ENCODE measurements around the gene SCNN1B. TPM values are rescaled to one million over a fixed set of nuclear protein-coding genes. Genes with fewer than 3 reads are reported as not detected.

Gene SCNN1B
- total RNA-seq, 4 donors from 2014 or later, result 8.1 to 30.5 (median 11.9) TPM

DNA sequence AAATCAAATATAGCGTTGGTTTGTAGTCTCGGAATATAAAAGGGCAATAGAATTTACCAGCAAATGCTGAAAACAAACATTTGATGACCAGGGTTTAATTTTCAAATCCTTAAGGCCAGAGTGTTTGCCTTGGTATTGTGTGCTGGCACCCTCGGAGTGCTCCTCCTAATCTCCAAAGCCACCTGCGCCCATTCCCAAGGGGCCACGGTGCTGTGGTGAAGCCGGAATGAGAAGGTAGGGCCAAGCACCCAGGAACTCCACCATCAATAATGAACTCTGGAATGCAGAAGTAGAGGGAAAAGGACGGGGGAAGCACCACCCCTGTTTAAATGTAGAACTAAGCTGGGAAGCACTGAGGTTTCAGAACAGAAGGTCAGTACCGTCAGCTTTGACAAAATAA, 99.0 kb downstream of the SCNN1B start:
- peaks cover 11 to 19% of the 10 kb centered on the region in 2 donors for H3K36me3 ChIP-seq
- DNase-seq, result no peak
- intact Hi-C loops (cut with DNase I), result no loop called here

DNA sequence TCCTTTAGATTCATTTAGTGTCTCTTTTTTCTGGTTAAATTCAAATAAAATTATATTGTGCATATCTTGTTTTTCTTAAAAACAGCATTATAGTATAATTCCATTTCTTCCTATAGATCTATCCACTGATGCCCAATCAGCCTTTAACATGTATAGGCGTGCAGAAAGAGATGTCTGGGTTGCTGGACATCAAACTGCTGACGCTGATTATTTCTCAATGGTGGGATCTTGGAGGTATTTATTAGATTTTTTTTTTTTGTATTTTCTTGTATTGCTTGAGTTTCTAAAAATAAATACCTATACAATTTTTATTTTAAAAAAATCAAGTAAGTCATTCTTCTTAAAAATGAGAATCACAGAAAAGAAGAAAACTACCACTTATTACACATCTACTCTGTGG, 100.0 kb downstream of the SCNN1B start:
- 97 to 98% methylated on average over 2 of the region's 2 CpGs for WGBS, 2 donors
- Histone ChIP-seq H3K36me3 (peaks cover 11 to 19% of the 10 kb centered on the region in 2 donors), H3K4me3 (replicated peaks in 1 of 3) (no peak overlapping the region), H3K27me3 (no peaks in the 10 kb centered on the region), H3K4me1 (peaks cover 41 to 48% of the 10 kb centered on the region in 2 donors), H3K9me3 (no peaks in the 10 kb centered on the region), H3K27ac (no peak overlapping the region)
- intact Hi-C loops (cut with DNase I), result no loop called here
- no peak for DNase-seq
- TF ChIP-seq, protein P1, sequence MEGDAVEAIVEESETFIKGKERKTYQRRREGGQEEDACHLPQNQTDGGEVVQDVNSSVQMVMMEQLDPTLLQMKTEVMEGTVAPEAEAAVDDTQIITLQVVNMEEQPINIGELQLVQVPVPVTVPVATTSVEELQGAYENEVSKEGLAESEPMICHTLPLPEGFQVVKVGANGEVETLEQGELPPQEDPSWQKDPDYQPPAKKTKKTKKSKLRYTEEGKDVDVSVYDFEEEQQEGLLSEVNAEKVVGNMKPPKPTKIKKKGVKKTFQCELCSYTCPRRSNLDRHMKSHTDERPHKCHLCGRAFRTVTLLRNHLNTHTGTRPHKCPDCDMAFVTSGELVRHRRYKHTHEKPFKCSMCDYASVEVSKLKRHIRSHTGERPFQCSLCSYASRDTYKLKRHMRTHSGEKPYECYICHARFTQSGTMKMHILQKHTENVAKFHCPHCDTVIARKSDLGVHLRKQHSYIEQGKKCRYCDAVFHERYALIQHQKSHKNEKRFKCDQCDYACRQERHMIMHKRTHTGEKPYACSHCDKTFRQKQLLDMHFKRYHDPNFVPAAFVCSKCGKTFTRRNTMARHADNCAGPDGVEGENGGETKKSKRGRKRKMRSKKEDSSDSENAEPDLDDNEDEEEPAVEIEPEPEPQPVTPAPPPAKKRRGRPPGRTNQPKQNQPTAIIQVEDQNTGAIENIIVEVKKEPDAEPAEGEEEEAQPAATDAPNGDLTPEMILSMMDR (IDR thresholded peaks at IDR 0.05), result no peak
- no peak for TF ChIP-seq POLR2A (IDR thresholded peaks at IDR 0.05)

More for the DNA sequence above, 99.0 kb downstream of the SCNN1B start:
- peaks cover 37 to 52% of the 10 kb centered on the region in 2 donors for H3K4me1 ChIP-seq
- H3K4me3 ChIP-seq (replicated peaks in 1 of 3), result no peak overlapping the region
- TF ChIP-seq, protein P1 (IDR thresholded peaks at IDR 0.05), result no peak
- no peaks in the 10 kb centered on the region for H3K27me3 ChIP-seq
- peak overlapping the region; percentile 84 to 95 (median 86) for H3K27ac ChIP-seq
- WGBS, 2 donors, result 90 to 91% methylated on average over 8 of the region's 8 CpGs
- H3K9me3 ChIP-seq, result no peaks in the 10 kb centered on the region

DNA sequence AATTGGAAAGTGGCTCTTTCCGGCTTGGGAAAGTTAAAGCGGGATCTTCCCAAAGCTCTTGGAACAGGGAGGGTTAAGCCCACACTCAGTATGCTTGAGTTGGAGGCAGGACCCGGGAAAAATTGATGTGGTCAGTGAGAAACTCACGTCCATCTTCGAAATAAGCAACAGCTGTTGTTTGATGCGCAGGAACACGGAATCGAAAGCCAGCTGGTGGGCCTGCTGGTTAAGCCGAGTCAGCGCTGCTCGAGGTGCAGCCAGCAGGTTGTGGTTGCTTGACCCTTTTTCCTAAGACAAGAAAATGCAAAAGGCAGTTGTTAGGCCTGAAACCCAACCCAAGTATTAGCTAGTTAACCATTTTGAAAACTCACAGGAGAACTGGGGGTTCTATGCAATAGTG, 101.4 kb downstream of the SCNN1B start:
- Histone ChIP-seq H3K36me3 (peaks cover 11 to 19% of the 10 kb centered on the region in 2 donors), H3K9me3 (no peaks in the 10 kb centered on the region), H3K4me1 (peaks cover 38 to 45% of the 10 kb centered on the region in 2 donors), H3K4me3 (replicated peaks in 1 of 3) (no peak overlapping the region), H3K27me3 (no peaks in the 10 kb centered on the region), H3K27ac (no peak overlapping the region)
- intact Hi-C loops (cut with DNase I), result no loop called here
- no peak for TF ChIP-seq POLR2A (IDR thresholded peaks at IDR 0.05)
- TF ChIP-seq, protein P1 (IDR thresholded peaks at IDR 0.05), result no peak
- 88% methylated on average over 11 of the region's 11 CpGs for WGBS, 2 donors
- DNase-seq, result no peak

DNA sequence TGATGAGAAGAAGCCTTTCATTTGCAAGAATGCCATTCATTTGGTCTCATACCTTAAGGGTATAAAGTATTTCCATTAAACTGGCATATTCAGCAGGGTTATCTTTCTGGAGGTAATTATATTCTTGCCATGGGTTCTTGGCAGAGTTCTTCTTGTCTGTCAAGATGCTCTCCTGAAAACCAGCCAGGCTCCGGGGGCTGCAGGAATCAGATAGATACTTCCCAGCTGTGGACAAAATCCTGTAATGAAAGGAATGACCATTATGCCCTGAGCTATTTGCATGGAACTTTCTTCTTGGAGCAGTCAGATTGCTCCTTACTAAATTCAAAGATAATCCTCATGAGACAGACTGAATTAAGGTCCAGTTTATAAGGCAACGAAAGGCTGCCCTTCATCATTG, 103.9 kb downstream of the SCNN1B start:
- peaks cover 11 to 19% of the 10 kb centered on the region in 2 donors for H3K36me3 ChIP-seq
- TF ChIP-seq, protein P1 (IDR thresholded peaks at IDR 0.05), result no peak
- TF ChIP-seq POLR2A (IDR thresholded peaks at IDR 0.05), result no peak
- intact Hi-C loops (cut with DNase I), result no loop called here
- no peak overlapping the region for H3K4me3 ChIP-seq (replicated peaks in 1 of 3)
- WGBS, 2 donors, result 82 to 98% methylated on average over 2 of the region's 2 CpGs
- no peak for DNase-seq
- H3K27me3 ChIP-seq, result no peaks in the 10 kb centered on the region
- peaks cover 40 to 49% of the 10 kb centered on the region in 2 donors for H3K4me1 ChIP-seq
- H3K27ac ChIP-seq, result no peak overlapping the region
- no peaks in the 10 kb centered on the region for H3K9me3 ChIP-seq

DNA sequence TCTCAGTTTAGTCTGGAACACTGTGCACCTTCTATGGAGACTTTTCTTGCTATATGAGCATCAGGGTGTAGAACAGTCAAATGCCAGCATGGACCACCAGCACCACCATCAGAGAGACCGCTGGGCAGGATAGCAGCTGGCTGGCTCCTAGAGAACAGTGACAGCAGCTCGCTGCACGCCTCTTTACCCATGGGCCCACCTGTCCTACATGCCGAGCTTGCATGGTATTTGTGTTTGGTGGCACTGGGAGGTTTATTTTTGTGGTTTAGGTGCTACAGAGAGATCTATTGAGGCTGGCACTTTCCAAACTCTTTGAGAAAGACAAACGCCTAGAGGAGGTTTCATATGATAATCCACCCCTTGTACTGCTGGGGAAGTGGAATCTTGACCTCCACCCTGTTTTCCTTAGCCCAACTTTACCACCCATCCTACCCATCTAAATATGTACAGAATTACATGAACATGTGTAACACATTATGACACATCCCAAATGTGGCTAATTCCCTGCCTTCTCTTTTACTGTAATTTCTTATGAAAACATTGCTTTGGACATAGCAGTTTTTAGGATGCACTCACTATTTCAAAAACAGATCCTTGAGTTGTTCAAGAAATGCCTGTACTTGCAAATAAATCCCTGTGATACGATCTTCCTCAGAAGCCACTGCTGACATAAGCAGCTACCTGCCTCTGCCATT, 104.6 kb downstream of the SCNN1B start:
- no peak overlapping the region for H3K4me3 ChIP-seq (replicated peaks in 1 of 3)
- H3K36me3 ChIP-seq, result peaks cover 11 to 19% of the 10 kb centered on the region in 2 donors
- H3K27me3 ChIP-seq, result no peaks in the 10 kb centered on the region
- intact Hi-C loops (cut with DNase I), result no loop called here
- H3K27ac ChIP-seq, result peak overlapping the region in 1 of 3 donors; percentile 59
- DNase-seq, result no peak
- 92 to 99% methylated on average over 6 of the region's 6 CpGs for WGBS, 2 donors
- H3K9me3 ChIP-seq, result no peaks in the 10 kb centered on the region
- no peak for TF ChIP-seq POLR2A (IDR thresholded peaks at IDR 0.05)
- TF ChIP-seq, protein P1 (IDR thresholded peaks at IDR 0.05), result no peak
- peaks cover 41 to 47% of the 10 kb centered on the region in 2 donors for H3K4me1 ChIP-seq
